HL-60/S4 (cell line): ENCODE data around the gene ABCA5.

ENCODE experiments used
- in situ Hi-C: fragments of 300-500 bp; cut with MboI; formaldehyde crosslinking; loops from 2 replicates; pipeline ENCODE4 v1.14.3; 2022; ENCODE audit warnings: low sequenced_read_pairs

ABCA5 gene, protein sequence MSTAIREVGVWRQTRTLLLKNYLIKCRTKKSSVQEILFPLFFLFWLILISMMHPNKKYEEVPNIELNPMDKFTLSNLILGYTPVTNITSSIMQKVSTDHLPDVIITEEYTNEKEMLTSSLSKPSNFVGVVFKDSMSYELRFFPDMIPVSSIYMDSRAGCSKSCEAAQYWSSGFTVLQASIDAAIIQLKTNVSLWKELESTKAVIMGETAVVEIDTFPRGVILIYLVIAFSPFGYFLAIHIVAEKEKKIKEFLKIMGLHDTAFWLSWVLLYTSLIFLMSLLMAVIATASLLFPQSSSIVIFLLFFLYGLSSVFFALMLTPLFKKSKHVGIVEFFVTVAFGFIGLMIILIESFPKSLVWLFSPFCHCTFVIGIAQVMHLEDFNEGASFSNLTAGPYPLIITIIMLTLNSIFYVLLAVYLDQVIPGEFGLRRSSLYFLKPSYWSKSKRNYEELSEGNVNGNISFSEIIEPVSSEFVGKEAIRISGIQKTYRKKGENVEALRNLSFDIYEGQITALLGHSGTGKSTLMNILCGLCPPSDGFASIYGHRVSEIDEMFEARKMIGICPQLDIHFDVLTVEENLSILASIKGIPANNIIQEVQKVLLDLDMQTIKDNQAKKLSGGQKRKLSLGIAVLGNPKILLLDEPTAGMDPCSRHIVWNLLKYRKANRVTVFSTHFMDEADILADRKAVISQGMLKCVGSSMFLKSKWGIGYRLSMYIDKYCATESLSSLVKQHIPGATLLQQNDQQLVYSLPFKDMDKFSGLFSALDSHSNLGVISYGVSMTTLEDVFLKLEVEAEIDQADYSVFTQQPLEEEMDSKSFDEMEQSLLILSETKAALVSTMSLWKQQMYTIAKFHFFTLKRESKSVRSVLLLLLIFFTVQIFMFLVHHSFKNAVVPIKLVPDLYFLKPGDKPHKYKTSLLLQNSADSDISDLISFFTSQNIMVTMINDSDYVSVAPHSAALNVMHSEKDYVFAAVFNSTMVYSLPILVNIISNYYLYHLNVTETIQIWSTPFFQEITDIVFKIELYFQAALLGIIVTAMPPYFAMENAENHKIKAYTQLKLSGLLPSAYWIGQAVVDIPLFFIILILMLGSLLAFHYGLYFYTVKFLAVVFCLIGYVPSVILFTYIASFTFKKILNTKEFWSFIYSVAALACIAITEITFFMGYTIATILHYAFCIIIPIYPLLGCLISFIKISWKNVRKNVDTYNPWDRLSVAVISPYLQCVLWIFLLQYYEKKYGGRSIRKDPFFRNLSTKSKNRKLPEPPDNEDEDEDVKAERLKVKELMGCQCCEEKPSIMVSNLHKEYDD (N-terminal part only)

DNA sequence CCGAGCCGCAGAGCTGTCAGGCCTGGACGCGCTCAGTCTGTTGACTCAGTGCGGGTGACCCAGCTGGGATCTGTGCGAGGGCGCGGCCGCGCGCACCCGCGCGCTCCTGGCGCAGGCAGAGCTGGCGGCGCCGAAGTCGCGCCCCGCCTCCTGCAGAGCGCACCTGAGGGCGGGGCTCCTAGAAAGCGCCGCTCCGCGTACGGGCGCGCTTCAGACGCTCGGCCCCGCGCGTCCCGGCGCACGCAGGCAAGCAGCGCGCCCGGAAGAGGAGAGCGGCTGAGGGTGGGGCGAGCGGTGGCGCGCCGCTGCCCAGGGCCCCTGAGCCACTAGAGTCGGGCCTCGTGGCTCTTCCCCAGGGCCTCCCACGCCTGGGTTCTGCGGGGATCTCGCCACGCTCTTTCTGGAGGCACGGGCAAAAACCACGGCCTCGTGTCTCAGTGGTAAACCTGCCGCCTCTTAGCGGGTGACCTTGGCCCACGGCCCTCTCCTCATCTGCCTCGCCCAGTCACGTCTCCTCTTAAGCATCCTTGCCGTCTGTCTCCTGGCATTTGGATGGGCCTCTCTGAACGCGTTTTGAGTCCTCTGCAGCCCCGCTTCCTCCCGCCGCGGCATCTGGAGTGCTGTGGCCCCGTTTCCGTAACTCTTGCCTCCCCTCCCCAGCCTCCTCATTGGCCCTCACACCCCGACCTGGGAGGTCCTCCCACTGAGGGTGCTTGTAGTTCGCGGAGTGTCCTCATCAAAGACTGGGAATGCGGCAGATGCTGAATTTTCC is at the start of gene ABCA5:
ABCA5 (minus strand) TSS at position 74 of the 772 bp plus-strand sequence. CDS start 12,718 bp downstream, outside the sequence.
- in situ Hi-C loops = no loop called here

- in situ Hi-C loops = no loop called here
Measured at GRCh38 chr17:69375229-69375628, 48.3 kb upstream of the ABCA5 start.

- in situ Hi-C loops = no loop called here
Measured at GRCh38 chr17:69373069-69373468, 46.1 kb upstream of the ABCA5 start.

DNA sequence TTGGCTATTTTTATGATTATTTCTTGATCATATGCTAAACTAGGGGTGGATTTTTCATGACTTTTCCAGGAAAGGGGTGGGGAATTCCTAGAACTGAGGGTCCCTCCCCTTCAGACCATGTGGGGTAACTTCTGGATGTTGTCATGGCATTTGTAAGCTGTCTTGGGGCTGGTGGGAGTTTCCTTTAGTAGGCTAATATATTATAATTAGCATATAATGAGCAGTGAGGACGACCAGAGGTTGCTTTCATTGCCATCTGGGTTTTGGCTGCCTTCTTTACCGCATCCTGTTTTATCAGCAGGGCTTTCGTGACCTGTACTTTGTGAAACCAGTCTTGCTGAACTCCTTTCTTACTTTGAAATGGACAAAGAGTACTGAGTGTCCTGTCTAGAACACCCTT is 40.4 kb upstream of the ABCA5 start:
- in situ Hi-C loops = no loop called here

DNA sequence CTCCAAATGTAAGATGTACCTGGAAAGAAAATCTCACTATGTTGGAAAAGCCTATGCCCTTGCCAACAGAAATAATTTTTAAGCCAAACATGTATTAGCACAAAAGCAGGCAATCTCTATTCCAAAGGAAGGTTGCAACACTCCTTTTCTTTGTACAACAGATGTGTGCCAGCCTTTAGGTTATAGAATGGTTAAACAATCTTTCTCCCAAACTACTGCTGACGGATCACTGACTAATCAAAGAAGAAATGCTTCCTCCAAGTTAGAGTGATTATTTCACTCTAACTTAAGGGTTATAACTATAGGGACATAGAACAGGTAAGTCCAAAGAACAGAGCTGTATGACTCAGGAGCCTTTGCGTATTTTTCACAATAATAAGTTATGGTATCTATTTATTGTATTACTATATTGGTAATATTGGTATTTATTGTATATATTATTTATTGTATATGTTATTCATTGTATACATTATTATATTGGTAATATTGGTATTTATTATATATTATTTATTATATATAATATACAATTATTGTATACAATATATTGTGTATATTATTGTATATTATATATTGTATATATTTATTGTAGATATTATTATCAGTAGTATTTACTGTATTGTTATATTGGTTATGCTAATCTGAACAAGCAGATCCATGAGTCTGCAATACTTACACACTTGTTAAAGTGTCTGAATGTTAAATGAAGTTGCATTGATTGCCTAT is 36.7 kb upstream of the ABCA5 start:
- in situ Hi-C loops = no loop called here

GRCh38 chr17:69361156-69361555 is 34.2 kb upstream of the ABCA5 start:
- in situ Hi-C loops = no loop called here

GRCh38 chr17:69358688-69359596 is 32.0 kb upstream of the ABCA5 start:
- in situ Hi-C loops = no loop called here

GRCh38 chr17:69357701-69358100 is 30.8 kb upstream of the ABCA5 start:
- in situ Hi-C loops = no loop called here

GRCh38 chr17:69356625-69357024 is 29.7 kb upstream of the ABCA5 start:
- in situ Hi-C loops = no loop called here

DNA sequence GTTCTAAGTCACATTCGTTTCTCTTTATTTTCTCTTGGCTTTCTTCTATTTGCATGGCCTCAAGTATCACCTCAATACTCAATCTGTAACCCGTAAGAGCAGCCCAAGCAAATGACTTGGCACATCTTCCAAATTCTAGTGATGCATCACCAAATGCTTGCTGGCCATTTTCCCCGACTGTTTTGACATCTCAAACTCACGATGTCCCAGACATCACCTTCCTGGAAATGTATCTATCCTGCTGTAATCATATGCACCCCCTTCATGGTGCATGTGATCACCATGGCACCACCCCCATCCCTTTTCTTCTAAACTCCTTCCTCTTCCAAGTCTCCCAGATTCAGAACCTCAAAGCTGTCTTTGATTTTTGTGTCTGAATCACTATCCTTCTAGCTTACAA is 24.0 kb upstream of the ABCA5 start:
- in situ Hi-C loops = no loop called here

- in situ Hi-C loops = no loop called here
Measured at GRCh38 chr17:69348429-69348828, 21.5 kb upstream of the ABCA5 start.

- in situ Hi-C loops = no loop called here
Measured at GRCh38 chr17:69346766-69347165, 19.8 kb upstream of the ABCA5 start.

DNA sequence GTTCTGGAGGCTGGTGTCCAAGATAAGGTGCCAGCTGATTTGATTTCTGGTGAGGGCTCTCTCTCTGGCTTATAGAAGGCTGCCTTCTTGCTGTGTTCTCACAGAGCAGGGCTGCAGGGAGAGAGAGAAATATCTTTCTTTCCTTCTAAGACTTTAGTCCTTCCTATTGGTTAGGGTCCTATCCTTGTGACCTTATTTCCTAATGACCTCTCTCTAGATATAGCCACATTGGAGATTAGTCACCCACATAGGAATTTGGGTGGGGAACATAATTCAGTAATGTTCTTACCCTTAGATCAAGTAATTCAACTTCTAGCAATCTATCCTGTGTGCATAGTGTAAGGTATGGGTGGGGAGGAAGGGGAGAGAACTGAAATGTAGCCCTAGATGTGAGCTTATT is 18.0 kb upstream of the ABCA5 start:
- in situ Hi-C loops = no loop called here

DNA sequence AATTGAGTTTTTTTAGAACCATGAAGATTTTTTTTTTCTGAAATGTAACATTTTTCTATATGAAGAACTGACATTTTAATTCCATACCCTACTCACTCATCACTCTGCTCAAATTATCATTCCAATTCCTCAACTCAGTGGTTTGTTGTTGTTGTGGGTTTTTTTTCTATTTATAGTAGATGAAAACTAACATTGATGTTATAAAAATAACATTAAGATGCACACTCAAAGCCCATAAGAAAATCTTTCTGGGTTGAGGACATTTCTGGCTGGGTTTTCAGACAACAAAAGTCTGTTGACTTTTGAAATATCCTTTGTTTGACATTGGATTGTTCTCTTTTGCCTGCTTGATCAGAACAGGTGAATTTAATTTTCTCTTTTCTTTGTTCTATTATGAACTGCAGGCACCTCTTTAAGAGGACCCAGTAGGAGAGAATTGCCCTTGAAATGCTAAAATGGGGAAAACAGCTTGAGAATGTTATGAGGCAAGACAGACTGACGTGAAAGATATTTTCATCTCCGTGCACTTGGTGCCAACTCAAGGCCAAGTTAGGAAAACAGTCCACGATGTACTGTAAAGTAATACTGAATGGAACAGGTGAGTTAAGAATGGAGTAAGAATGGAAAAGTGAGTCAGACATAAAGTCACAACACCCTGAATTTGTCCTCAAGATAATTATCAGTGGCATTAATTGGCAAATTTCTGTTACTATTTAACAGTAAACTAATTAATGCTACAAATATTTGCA is 16.1 kb upstream of the ABCA5 start:
- in situ Hi-C loops = no loop called here

DNA sequence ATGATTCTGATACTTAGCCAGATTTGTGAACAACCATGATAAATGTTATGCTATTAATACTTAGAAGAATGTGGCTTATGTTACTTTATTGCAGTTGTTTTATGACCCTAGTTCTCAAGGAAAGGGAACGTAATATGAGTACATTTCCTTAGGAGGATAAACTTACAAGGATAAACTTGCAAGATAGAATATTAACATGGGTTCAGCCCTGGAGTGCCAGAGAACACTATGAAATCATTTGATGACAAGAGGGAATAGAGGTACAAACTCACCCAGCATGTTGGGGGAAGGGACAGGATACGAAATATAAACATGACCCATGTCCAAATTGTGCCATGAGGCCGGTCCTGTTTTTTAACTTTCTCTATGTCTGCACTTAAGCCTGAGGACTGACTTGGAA is 13.0 kb upstream of the ABCA5 start:
- in situ Hi-C loops = no loop called here

DNA sequence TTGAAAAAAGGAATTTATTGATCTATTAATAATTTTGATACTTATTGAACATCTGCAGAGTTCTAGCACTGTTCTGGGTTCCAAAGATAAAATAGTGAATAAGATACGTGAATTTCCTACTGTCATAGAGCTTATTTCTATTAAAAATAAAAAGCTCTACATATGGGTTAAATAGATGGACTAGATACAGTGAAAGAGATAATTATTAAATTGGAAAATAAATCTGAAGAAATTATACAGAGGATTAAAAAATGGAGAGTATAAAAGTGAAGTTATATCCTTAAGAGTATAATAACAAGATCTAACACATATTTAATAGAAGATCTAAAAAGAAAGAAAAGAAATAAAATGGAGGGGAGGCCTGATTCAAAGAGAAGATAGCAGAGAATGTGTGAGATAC is 10.1 kb upstream of the ABCA5 start:
- in situ Hi-C loops = no loop called here

- in situ Hi-C loops = no loop called here
Measured at GRCh38 chr17:69336580-69336979, 9.6 kb upstream of the ABCA5 start.

DNA sequence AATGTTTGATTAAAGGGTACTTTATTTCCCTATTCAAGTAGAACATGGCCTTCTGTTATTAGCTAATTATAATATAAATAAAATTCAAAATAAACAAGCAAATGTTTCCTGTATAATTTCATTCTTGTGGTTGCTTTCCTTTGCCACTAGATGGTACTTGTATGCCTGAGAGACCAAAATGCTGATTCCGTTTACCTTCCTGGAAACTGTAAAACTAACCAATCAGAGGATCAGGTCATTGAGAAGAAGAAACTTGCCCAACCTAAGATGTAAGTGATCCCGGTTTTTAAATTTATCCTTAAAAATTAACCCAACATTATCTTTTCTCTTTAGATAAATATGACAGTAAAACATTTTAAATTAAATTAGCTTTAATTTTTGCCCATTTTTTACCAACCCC is 8.1 kb upstream of the ABCA5 start:
- in situ Hi-C loops = no loop called here
